Esophagus muscularis mucosa (tissue), 3 donors: ENCODE results near the gene RAD51B.
A peak's percentile ranks its signal among the peaks of the same experiment; 100 is the strongest.

Experiments used
- POLR2AphosphoS5 ChIP-seq, 2 donors: sonication (generic); formaldehyde crosslinking; IDR thresholded peaks; one replicate each; pipeline ENCODE4 v1.6.1; 2017; ENCODE audit warnings: antibody characterized with exemption in 2 of 2
- TF ChIP-seq, protein P1 (sequence below), 3 experiments: fragments of 200-600 bp in 2 of 3; fragments of 450-650 bp in 1 of 3; sonication (generic) in 2 of 3; IDR thresholded peaks; one replicate each; pipeline ENCODE4 v1.5.1; 2017 to 2019; ENCODE audit warnings: antibody characterized with exemption in 3 of 3, mild to moderate bottlenecking in 2 of 3, moderate library complexity in 1 of 3

GRCh38 chr14:68084256-68084655 lies 264.7 kb downstream of the RAD51B start:
- TF ChIP-seq POLR2AphosphoS5 (IDR thresholded peaks at IDR 0.05), result no peak
- TF ChIP-seq, protein P1, sequence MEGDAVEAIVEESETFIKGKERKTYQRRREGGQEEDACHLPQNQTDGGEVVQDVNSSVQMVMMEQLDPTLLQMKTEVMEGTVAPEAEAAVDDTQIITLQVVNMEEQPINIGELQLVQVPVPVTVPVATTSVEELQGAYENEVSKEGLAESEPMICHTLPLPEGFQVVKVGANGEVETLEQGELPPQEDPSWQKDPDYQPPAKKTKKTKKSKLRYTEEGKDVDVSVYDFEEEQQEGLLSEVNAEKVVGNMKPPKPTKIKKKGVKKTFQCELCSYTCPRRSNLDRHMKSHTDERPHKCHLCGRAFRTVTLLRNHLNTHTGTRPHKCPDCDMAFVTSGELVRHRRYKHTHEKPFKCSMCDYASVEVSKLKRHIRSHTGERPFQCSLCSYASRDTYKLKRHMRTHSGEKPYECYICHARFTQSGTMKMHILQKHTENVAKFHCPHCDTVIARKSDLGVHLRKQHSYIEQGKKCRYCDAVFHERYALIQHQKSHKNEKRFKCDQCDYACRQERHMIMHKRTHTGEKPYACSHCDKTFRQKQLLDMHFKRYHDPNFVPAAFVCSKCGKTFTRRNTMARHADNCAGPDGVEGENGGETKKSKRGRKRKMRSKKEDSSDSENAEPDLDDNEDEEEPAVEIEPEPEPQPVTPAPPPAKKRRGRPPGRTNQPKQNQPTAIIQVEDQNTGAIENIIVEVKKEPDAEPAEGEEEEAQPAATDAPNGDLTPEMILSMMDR (IDR thresholded peaks at IDR 0.05), result peak in 2 of 3 experiments; percentile 16 to 21
